HG02870 (cell line): ENCODE measurements around the gene NDE1.
A peak's percentile ranks its signal among the peaks of the same experiment; 100 is the strongest.
"Not testable (repeated sequence)": the region's sequence is repeated elsewhere in the genome, so short reads cannot be mapped to it uniquely, and the experiment has no call there.

Source experiments
- ATAC-seq: cut with Tn5 transposase; IDR thresholded peaks from one replicate; pipeline ENCODE4 v1.9.1; 2021; ENCODE audit warnings: mild to moderate bottlenecking, moderate library complexity; ENCODE audit not compliant: unreplicated experiment

Gene NDE1

DNA sequence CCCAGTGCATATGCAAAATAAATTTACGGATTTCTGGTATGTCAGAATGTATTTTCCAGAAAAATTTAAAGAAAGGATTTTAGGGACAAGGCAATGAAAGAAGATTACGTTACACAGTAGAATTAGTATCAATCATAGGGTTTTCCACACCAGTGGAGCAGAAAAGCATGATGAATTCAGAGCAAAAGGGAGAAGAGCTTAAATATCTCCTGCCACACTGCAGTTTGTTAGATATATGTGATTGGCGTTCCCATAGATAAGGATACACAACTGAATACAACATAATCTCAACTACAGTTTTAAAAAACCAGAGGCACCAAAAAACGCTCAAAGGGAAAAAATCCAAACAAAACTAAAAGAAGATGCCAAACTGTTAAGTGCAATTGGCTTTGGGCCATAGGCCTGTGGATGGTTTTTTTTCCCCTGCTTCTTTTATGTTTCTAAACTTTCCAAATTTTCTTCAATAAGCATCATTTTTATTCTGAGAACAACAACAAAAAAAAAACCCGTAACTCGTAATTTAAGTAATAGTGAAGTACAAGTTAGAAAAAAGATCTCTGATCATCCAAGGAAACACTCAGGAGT, 29.3 kb upstream of the NDE1 start:
- no peak for ATAC-seq

- ATAC-seq = no peak
Measured at GRCh38 chr16:15621456-15621855, 28.6 kb upstream of the NDE1 start.

- ATAC-seq = no peak
Measured at GRCh38 chr16:15621889-15622288, 28.2 kb upstream of the NDE1 start.

GRCh38 chr16:15631730-15632409, 18.2 kb upstream of the NDE1 start:
- ATAC-seq = no peak

DNA sequence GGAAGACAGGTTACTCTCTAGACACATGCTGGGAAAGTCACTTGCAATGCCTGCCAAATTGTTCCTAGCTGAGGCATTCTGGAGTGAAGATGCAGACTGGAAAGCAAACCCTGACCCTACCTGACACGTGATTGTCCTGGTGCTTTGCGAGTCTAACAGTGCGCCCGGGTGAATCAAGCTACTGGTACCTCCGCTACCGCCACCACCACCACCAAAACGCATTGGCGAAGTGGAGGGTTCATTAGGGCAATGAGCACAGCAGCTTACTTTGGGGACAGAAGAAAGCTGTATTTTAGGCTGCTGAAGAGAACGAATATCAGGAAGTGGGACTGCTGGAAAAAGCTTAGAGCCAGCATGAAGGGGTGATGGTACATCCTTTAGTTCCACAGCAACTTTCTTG, 14.1 kb upstream of the NDE1 start:
- ATAC-seq = no peak

- ATAC-seq = peak; percentile 44
Measured at GRCh38 chr16:15636392-15636873, 13.6 kb upstream of the NDE1 start.

GRCh38 chr16:15639061-15639568, 10.9 kb upstream of the NDE1 start:
- no peak for ATAC-seq

DNA sequence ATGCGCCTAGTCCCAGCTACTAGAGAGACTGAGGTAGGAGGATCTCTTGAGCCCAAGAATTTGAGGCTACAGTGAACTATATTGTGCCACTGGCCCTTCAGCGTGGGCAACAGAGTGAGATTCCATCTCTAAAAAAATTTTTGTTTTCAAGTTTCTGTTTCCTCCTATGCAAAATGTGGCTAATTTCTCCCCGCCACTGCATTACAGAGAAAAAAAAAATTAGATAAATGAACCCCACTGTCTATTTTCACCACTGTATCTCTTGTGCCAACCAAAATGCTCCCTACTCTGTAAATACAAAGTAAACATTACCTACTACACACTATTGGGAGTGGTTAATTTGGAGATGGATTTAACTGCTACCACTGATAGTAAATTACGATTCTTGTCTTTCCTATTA, 9.1 kb upstream of the NDE1 start:
- no peak for ATAC-seq

DNA sequence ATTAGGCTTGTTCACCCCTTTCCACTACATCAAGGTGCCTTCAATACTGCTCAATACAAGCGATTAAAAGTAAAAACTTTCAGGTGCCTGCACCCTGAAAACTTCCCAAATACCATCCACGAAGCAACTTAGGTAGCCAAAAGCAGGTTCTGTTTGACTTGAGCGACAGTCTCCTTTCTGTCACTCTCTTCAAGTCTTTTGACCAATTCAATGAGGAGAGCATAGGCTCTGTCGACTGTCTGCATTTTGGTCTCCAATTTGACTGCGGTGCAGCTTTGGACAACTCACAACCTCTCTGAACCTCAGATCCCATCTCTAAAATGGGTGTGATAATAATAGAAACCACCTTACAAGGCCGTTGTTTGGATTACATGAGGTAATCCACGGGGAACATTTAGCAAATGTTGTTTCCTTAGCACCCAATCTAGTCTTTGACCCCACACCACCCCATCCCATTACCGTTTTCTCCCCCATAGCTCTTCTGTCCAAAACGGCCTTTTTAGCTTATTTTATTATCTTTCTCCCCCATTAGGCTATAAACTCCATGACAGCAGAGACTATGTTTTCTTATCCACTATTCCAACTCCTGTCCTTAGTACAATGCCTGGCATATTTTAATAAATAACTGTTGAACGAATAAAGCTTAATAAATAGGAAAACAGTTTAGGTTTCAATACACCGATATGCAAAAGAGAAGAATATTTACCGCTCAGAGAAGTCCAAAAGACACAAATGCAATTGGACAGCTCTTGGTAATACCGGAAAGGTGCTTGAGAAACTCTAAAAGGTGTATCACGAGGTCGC, 8.1 kb upstream of the NDE1 start:
- no peak for ATAC-seq

GRCh38 chr16:15642557-15643047, 7.4 kb upstream of the NDE1 start:
- ATAC-seq = peak; percentile 46

DNA sequence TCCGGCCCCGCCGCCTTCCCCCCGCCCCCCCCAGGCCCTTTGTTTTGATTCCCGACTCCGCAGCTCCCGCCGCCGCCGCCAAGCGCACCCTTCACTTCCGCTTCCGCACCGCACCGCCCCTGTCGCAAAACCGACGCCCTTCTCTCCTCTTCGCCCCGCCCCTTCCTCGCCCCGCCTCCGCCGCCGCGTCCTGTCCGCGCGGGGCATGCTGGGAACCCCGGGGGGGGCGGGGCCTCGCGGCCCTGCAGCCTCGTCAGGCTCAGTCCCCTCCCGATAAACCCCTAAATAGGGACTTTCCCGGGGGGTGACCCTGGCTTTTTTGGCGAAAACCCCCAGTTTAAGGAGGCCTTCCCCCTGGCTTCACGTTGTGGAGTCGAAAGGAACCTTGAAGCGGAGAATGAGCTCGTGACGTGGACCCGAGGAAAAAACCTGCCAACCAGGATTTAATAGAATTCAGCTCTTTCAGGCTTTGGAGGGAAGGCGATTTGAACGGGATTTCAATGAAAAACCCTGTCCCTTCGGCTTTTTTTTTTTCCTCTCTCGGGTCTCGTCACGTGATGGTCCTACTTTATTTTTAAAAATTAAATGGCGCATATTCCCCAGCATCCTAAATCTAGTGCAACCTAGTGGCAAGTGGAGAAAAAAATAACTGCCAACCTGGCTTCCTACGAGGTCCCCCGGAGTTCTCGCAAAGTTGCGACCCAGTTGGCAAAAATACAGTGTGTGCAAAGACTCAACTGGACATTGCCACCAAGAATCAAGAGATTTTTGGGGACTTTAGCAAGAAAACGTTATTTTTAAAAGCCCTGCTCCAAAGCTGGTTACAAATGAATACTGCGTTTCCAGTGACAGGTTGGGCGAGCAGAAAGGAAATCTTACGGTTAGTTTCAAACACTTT, 6.7 kb upstream of the NDE1 start, which contains the start of gene MARF1:
TSS of gene MARF1 (minus strand) at position 107 of the 898 bp plus-strand sequence. CDS start 3,921 bp downstream, outside the sequence.
- peak; percentile 37 for ATAC-seq

DNA sequence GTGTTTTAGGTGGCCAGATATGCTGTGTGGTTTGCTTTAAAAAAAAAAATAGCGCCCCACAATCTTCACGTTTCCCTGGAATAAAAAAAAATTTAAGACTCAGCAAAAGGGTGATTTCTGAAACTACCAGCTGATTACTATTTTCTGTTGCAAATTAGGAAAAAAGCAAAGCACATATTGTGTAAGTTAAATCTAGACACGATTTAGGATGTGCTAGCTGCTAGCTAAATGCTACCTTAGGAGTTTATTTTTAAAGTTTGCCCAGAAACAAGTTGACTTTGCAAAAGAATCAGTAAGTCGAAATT, 6.1 kb upstream of the NDE1 start:
- ATAC-seq = no peak

- ATAC-seq = no peak
Measured at GRCh38 chr16:15644267-15644961, 5.6 kb upstream of the NDE1 start.

DNA sequence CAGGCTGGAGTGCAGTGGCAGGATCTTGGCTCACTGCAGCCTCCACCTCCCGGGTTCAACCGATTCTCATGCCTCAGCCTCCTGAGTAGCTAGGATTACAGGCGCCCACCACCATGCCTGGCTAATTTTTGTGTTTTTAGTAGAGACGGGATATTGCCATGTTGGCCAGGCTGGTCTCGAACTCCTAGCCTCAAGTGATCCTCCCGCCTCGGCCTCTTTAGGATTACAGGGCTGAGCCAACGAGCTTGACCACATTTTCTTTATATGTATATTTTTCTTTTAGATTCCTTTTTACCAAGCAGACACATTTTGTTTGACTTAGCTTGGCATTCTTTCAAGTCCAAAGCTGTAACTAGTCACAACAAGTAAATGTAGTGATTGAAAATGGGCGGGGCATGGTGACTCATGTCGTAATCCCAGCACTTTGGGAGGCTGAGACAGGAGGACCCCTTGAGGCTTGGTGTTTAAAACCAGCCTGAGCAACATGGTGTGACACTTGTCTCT, 5.0 kb upstream of the NDE1 start:
- not testable (repeated sequence) for ATAC-seq

DNA sequence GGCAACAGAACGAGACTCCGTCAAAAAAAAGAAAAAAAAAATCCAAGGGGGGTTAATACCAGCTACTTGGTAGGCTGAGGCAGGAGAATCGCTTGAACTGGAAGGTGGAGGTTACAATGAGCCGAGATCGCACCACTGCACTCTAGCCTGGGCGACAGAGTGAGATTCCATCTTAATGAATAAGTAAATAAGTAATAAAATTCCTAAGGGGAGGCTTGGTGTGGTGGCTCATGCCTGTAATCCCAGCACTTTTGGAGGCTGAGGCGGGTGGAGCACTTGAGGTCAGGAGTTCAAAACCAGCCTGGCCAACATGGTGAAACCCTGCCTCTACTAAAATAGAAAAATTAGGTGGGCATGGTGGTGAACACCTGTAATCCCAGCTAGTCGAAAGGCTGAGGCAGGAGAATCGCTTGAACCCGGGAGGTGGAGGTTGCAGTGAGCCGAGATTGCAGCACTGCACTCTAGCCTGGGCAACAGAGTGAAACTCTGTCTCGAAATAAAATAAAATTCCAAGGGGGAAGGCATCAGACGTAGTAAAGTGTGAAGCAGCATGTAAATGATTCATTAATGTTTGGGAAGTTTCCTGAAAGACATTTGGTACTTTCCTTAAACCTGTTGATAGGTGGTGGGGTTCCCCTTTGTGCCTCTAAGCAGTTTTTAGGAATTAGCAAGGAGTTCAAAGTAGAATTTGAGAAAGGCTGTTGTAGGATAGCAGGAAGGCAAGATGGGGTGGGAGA, 3.3 kb upstream of the NDE1 start:
- not testable (repeated sequence) for ATAC-seq

- ATAC-seq = no peak
Measured at GRCh38 chr16:15647294-15648014, 2.6 kb upstream of the NDE1 start.

DNA sequence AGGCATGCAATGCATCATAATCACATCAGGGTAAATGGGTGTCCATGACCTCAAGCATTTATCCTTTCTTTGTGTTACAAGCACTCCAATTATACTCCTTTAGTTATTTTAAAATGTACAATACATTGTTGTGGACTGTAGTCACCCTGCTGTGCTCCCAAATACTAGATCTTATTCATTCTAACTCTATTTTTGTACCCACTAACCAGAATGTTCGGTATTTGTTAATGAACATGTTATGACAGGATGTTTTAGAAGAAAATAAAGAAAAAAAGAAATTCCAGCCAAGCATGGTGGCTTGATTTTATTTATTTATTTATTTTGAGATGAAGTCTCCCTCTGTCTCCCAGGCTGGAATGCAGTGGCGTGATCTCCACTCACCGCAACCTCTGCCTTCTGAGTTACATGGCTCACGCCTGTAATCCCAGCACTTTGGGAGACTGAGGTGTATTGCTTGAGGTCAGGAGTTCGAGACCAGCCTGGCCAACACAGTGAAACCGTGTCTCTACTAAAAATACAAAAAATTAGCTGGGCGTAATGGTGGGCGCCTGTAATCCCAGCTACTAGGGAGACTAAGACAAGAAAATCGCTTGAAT, 1.8 kb upstream of the NDE1 start:
- ATAC-seq = no peak

GRCh38 chr16:15649311-15649710, 734 bp upstream of the NDE1 start:
- ATAC-seq = not testable (repeated sequence)
